GM19372 (cell line): ENCODE results near the gene MSANTD1.

ENCODE experiments used
- ATAC-seq: cut with Tn5 transposase; IDR thresholded peaks from one replicate; pipeline ENCODE4 v1.9.1; 2021; ENCODE audit warnings: mild to moderate bottlenecking, low read depth, moderate library complexity; ENCODE audit not compliant: unreplicated experiment

The MSANTD1 gene

GRCh38 chr4:3286335-3287175 lies 37.6 kb downstream of the MSANTD1 start:
- ATAC-seq: no peak

GRCh38 chr4:3287271-3287971 lies 38.5 kb downstream of the MSANTD1 start:
- ATAC-seq: no peak

GRCh38 chr4:3287972-3288570 lies 39.1 kb downstream of the MSANTD1 start:
- no peak for ATAC-seq

- no peak for ATAC-seq
Observed at GRCh38 chr4:3288571-3289094, 39.7 kb downstream of the MSANTD1 start.

- ATAC-seq: no peak
Observed at GRCh38 chr4:3290476-3290875, 41.5 kb downstream of the MSANTD1 start.

- no peak for ATAC-seq
Observed at GRCh38 chr4:3290889-3291321, 41.9 kb downstream of the MSANTD1 start.

- ATAC-seq: no peak
Observed at GRCh38 chr4:3291411-3291968, 42.5 kb downstream of the MSANTD1 start.

- ATAC-seq: peak; percentile 14
Observed at GRCh38 chr4:3291969-3292570, 43.1 kb downstream of the MSANTD1 start.

GRCh38 chr4:3292571-3293400 lies 43.8 kb downstream of the MSANTD1 start, which contains the start of gene RGS12:
Gene RGS12 (plus strand): TSS chr4:3293021. CDS start chr4:3316171, 23,150 bp downstream.
- peak; percentile 76 for ATAC-seq

GRCh38 chr4:3293401-3294391 lies 44.7 kb downstream of the MSANTD1 start:
- ATAC-seq: no peak

GRCh38 chr4:3294401-3295241 lies 45.7 kb downstream of the MSANTD1 start:
- ATAC-seq: no peak

GRCh38 chr4:3295837-3296624 lies 47.1 kb downstream of the MSANTD1 start:
- ATAC-seq: no peak

GRCh38 chr4:3296651-3297050 lies 47.7 kb downstream of the MSANTD1 start:
- no peak for ATAC-seq

- no peak for ATAC-seq
Observed at GRCh38 chr4:3297066-3297859, 48.3 kb downstream of the MSANTD1 start.

GRCh38 chr4:3299122-3299975 lies 50.4 kb downstream of the MSANTD1 start:
- no peak for ATAC-seq
